HG03442 (cell line): Measurements from ENCODE around the gene NXPH1.

ENCODE experiments used
- ATAC-seq: cut with Tn5 transposase; IDR thresholded peaks from one replicate; pipeline ENCODE4 v1.9.1; 2021; ENCODE audit warnings: mild to moderate bottlenecking, moderate library complexity; ENCODE audit not compliant: unreplicated experiment

Gene NXPH1

GRCh38 chr7:8435590-8436545 is 2.5 kb downstream of the NXPH1 start:
- no peak for ATAC-seq

DNA sequence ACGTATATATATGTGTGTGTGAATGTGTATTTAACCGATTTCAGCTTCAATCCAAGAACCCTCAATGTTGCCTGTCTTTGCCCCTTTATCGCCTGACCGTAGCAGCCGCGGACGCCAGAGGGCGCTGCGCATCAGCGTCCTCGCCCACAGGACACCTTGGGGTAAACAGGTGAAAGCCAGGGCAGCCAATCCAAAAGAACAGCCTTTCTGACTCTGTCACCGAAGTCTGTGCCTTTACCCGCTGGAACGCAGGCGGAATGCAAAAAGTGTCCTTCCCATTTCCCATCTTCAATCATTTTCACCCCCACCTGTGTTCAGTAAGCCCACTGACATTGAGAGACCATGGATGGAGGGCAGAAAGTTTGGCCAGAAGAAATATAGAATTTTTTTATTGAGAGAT is 3.6 kb downstream of the NXPH1 start:
- ATAC-seq = peak; percentile 82

DNA sequence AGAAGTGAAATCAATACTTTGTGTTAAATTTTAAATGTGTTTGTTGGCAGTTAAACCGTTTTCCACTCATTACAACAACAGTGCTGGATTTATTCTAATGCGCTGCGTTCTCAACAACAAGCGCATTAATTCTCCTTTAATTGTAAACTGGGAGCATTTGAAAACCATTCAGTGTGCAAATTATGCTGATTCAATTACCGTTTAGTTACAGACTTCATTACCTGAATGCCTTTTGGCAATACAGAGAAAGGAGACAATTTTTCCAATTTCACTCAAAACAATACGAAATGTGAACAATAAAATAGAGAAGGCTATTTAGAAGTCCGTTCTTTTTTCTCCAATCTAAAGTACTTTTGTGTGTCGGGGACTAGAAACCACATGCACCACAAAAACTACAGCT is 4.2 kb downstream of the NXPH1 start:
- ATAC-seq = no peak

DNA sequence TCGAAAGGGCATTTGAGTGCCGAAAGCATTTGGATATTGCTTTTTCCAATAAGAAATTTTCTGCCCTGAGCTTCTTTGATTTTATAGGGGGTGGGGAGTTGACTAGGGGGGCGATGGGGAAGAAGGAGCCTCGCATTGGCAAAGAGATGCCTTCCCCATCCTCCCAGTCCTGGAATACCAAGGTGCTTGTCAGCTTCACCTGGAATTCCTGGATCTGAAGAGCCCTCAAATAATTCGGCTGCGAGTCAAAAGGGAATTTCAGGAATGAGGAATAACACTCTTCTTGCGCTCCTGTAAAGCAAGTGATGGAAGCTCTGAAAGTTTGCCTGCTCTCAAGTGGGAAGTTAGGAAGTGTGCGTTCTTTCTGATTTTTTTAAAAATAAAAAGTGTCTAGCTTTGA is 7.3 kb downstream of the NXPH1 start:
- no peak for ATAC-seq

GRCh38 chr7:8441106-8441965 is 7.9 kb downstream of the NXPH1 start:
- ATAC-seq = no peak

DNA sequence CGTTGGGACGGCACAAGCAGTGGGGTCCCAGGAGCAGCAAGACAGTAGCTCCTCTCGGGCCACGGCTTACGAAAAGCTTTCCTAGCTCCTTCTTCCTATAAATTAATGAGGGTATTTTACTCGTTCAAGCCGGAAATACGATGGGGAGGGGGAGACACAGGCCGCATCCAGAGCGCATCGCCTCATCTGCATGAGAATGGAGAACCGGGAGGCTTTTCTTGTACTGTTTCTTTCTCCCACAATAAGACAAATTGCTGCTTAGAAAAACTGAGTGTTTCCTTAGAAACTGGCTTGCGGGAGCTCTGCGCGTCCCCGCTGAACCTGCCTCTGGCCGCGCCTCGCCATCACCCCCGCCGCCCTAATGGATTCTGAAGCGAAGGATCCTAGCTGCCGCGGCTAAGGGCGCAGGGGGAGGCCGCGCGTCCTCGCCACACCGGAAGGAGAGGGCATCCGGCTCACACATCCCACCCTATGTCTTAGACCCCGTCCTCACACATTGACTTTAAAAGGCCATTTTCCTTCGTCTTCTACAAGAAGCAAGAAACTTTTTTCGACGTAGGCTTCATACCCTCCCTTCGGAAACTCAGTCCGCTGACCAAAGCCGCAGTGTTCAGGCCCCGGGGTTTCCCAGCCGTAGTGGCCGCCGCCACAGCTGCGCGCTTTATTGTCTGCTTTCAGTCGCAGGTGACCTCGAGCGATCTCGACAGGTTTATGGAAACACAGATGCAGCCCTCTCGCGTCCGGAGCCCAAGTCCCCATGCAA is 8.8 kb downstream of the NXPH1 start:
- ATAC-seq = peak; percentile 20

GRCh38 chr7:8442814-8443304 is 9.4 kb downstream of the NXPH1 start:
- peak; percentile 77 for ATAC-seq

GRCh38 chr7:8443576-8444467 is 10.4 kb downstream of the NXPH1 start:
- ATAC-seq = peak; percentile 41

DNA sequence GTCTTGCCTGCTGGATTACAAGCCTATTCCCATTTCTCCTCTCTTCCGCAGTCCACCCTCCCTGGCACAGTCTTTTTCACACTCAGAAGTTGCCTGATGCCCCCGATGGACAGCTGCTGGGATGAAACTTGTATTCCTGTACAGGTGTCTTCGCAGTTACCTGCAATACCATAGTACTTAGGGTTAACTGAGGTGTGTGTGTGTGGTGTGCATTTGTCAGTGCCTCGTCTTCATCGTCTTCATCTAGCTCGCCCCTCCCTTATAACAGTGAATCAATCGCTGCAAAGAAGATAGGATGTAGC is 11.0 kb downstream of the NXPH1 start:
- no peak for ATAC-seq

DNA sequence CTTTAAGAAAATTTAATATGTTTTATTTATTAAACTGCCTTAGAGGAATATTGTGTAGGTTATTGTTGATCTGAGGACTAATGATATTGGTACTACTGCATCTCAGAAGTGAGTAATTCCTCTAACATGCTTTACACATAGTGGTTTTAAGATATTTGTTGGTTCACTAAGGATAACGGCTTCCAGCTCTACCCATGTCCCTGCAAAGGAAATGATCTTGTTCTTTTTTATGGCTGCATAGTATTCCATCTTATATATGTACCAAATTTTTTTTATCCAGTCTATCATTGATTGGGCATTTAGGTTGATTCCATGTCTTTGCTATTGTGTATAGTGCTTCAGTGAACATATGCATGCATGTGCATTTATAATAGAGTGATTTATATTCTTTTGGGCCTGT is 20.1 kb downstream of the NXPH1 start:
- ATAC-seq = no peak

GRCh38 chr7:8455426-8455825 is 22.0 kb downstream of the NXPH1 start:
- no peak for ATAC-seq

- ATAC-seq = no peak
Measured at GRCh38 chr7:8462309-8462708, 28.9 kb downstream of the NXPH1 start.

DNA sequence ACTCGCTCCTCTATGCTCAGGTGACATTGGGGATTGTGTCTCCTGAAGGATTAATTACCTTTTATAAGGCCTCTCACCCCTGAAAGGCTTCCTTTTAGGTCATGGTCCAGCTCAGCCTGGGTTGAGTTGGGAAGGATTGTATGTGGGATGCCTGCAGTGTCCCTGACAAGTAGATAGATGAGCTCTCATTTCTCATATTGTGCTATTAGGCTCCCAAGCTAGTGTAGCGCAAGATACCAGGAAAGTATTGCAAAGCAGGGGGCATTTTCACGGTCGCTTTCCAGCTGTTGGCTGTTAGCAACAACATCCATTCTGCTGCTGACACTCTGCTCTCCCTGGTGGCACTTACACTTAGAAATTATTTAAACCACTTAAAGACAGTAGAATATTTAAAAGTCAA is 31.9 kb downstream of the NXPH1 start:
- no peak for ATAC-seq

DNA sequence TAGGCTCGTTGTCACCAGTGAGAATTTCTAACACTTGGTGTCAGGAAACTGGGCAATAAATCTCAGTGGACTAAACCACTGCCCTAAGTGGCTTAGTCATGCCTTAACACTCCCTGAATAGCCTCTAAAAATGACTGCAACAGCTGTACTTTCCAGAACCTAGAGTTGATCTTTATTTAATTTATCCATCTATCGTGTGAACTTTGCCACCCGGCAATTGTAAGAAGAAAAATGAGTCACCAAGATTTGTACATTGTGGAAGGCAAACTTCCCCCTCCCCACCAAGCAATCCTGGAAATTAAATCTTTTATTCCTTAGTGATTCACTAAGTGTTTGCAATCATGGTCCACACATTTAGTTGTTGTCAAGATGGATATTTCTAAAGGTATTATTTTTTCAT is 47.1 kb downstream of the NXPH1 start:
- no peak for ATAC-seq

- no peak for ATAC-seq
Measured at GRCh38 chr7:8481096-8481495, 47.7 kb downstream of the NXPH1 start.

DNA sequence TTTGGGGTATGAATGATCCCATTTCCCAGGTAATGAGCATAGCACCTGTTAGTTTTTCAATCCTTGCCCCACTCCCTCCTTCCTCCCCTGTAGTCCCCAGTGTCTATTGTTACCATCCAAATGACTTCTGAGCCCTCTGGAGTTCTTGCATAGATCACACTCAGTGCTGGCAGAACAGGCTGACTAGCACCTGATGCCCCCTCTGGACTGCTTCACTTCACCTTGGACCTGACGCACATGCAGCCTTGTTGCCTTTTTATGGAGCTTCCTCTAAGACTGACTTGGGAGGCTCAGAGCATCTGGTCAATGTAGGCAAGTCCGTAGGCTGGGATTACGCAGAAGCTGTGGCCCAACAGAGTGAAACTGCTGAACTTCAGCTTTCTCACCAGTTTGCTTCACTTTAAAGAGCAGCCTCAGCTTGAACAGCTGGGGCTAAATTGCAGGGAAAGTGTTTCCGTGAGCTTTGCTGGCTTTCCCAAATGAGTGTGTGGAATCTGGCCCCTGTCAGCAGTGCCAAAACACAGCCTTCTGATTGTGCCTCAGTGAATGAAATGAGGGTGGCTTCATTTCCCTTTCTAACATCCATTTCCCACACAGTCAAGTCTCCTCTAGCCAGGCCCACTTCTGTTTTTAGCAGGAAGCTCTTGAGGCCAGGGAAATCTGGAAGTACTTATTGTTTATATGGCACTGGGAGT is 48.5 kb downstream of the NXPH1 start:
- no peak for ATAC-seq

- ATAC-seq = no peak
Measured at GRCh38 chr7:8490391-8491045, 57.1 kb downstream of the NXPH1 start.

DNA sequence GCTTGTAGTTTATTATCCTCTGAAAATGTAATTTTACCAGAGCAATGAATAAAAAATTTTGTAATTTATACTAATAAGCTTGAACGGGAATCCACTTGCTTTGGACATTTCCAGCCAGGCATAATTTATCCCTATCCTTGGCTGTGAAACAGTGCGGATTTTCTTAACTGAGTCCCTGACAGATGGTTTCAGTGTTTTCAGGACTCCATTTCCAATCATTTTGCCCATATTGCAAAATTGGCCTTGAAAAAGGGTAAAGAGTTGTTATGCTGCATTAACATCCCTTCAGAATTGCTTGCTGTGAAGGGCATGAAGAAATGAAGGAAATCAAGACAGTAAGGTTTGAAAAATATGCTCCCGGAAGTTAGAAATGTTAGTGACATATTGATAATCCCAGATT is 57.7 kb downstream of the NXPH1 start:
- no peak for ATAC-seq
